KOPT-K1 (cell line): Measurements from ENCODE around the gene TRIM43.
"Not testable (repeated sequence)": the region's sequence is repeated elsewhere in the genome, so short reads cannot be mapped to it uniquely, and the experiment has no call there.

ENCODE experiments used
- H3K27ac ChIP-seq: fragments of 200-600 bp; sonication (generic); 2 replicates; pipeline ENCODE4 v1.5.1; 2016; ENCODE audit warnings: antibody characterized with exemption, mild to moderate bottlenecking, low read depth, low read length; ENCODE audit not compliant: poor library complexity, severe bottlenecking
- H3K36me3 ChIP-seq: fragments of 200-600 bp; sonication (generic); 2 replicates; pipeline ENCODE4 v1.5.1; 2017; ENCODE audit warnings: antibody characterized with exemption, mild to moderate bottlenecking, low read length, moderate library complexity; ENCODE audit not compliant: insufficient read depth
- H3K9me3 ChIP-seq: fragments of 200-600 bp; sonication (generic); 2 replicates; pipeline ENCODE4 v1.5.1; 2017; ENCODE audit warnings: antibody characterized with exemption, low read length, mild to moderate bottlenecking; ENCODE audit not compliant: insufficient read depth, poor library complexity, severe bottlenecking

Gene TRIM43

DNA sequence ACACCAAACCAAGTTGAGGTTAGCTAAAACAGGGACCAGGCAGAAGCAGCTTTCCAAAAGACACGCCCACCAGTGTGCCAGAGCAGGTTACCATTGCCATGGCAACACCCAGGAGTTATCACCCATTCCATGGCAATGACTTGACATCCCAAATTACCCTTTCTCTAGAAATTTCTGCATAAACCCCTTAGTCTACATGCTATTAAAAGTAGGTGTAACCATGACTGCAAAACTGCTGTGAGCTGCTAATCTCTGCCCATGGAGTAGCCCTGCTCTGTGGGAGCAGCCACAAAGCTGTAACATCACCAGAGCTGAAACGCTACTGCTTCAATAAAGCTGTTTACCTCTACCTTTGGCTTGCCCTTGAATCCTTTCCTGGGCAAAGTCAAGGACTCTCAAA lies 18.0 kb downstream of the TRIM43 start:
- not testable (repeated sequence) for H3K27ac ChIP-seq, H3K9me3 ChIP-seq, H3K36me3 ChIP-seq

DNA sequence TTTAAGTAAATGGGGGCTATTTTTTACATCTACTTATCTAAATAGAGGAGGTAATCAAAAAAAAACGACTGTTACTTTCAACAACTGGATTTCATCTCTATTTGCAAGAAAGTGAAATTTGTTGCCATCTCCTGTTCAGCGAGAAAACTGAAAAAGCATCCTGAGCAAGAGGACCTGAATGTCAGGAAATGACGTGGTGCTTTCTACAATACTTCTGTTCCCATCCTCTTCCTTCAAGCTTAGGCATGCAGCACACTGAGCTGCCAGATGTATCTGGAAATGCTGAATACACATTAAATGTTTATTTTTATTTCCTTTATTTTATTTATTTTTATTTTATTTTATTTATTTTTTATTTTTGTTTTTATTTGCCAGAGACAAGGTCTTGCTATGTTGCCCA lies 21.2 kb downstream of the TRIM43 start:
- not testable (repeated sequence) for H3K27ac ChIP-seq, H3K36me3 ChIP-seq, H3K9me3 ChIP-seq

DNA sequence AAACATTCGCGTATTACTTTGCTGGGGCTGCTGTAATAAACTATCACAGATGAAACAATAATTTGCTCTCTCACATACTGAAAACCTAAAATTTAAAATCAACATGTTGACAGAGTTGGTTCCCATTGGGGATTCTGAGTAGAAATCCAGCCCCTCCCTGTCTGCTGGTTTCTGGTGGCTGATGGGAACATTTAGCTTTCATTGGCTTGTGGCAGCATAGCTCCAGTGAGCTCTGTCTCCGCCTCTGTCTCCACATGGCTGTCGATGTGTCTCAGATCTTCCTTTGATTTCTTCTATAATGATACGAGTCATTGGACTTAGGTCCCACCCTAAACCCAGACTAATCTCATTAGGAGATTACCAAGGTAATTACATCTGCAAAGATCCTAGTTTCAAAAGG lies 30.9 kb downstream of the TRIM43 start:
- not testable (repeated sequence) for H3K27ac ChIP-seq, H3K36me3 ChIP-seq, H3K9me3 ChIP-seq

DNA sequence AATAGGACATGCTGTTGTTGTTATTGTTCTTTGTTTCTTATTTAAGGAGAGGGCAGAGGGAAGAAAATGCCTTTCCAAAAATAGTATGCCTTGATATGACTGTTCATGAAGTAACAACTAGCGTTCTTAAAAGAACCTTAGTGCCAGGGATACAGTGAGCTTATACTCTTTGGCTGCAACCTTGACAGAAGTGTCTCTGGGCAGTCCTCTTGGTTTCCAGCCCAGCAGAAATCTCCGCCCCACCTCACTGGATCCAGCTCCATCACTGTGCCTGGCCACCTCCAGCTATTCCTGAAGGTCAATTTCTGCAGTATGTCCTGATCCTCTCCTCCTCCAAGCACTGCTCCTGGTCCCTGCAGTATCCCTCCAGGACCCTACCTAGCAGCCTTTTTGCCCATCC lies 39.2 kb downstream of the TRIM43 start:
- H3K27ac ChIP-seq, H3K9me3 ChIP-seq, H3K36me3 ChIP-seq: not testable (repeated sequence)

DNA sequence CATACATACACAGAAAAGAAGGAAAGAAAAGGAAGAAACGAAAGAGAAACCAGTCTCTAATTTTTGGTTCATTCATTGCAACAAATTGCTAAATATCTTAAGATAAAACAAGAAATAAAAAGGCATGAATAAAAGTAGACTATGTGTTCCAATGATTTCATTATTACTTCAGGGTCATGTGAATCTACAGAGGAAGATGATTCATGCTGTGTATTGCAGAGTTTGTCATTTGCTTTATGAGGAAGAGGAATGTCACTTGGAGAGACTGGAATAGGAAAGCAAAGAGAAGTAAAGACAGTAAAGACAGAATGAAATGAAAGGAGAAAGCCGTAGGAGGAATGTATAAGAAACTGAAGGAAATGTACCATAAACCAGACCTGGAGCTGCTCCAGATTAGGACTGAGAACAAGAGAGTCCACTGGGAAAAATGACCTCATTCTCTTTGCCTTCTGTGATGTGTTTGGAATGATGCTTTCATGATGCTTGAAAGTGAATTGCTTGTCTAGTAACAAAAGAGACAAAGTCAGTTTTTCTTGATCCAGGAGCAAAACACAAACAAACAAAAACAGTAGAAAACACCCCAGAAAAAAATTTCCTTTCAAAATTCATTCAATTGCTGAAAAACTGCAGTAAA lies 41.9 kb downstream of the TRIM43 start:
- not testable (repeated sequence) for H3K9me3 ChIP-seq, H3K36me3 ChIP-seq

DNA sequence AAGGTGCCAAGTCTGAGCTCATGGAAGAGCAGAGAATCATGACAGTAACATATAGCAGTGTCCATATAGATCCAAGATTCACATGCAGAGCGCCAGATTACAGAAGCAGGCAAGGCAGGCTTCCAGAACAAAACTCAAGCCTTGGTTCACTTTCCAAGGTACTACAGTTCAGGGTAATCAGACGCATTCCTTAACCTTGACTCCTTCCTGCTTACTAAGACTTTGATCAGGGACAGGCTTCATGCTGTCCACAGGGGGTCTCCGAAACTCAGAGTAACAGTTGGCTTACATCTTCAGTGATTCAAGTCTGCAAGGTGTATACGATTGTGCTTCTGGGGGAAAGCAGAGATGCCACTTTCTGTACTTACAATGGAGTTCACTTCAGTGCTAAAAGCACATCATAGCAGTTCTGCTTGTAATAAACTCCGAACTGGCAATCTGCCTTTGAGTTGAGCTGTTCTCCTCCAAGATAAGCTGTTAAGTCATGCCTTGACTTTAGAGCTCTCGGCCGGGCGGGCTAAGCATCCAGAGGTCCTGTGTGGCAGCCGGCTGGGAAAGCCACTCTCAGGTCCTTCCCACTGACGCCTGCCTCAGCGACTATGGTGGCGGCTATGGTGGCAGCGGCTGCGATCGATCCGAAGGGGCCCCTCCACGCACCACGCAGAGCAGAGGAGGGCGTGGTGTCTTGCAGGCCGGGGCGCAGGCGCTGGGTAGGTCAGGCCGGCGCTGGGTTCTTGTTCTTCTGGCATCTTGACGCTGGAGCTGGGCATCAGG lies 48.9 kb downstream of the TRIM43 start:
- H3K9me3 ChIP-seq, H3K36me3 ChIP-seq, H3K27ac ChIP-seq: not testable (repeated sequence)

More for the DNA sequence above, 41.9 kb downstream of the TRIM43 start:
- H3K27ac ChIP-seq, result not testable (repeated sequence)

DNA sequence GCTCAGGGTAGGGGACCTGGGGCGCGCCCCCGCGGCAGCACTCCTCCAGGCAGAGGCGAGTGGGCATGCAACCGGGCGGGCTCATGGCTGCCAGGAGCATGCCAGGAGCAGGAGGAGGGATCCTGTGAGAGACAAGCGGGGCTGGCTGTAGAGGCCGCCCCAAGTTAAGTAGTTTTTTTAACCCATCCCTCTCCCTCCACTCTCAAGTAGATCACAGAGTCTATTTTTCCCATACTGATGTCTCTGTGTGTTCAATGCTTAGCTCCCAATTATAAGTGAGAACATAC lies 49.4 kb downstream of the TRIM43 start:
- H3K9me3 ChIP-seq, H3K36me3 ChIP-seq, H3K27ac ChIP-seq: not testable (repeated sequence)

DNA sequence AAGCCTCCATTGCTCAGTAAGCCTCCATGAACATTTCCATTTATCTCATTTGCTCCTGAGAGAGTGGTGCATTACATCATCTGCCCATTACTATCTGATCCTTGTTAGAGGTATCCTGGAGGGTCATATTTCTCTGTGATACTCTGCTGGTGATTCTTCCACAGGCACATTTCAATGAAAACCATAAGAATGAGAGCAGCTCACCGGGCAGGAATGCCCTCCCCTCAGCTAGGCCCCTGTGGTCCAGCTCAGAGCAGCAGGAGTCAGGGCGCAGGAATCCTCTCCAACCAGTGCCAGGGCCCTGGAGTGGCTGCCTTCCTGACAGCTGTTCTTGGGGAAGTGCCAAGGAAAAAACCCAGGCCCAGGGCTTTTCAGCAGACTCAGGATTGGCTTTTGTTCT lies 50.0 kb downstream of the TRIM43 start:
- not testable (repeated sequence) for H3K27ac ChIP-seq, H3K36me3 ChIP-seq, H3K9me3 ChIP-seq

DNA sequence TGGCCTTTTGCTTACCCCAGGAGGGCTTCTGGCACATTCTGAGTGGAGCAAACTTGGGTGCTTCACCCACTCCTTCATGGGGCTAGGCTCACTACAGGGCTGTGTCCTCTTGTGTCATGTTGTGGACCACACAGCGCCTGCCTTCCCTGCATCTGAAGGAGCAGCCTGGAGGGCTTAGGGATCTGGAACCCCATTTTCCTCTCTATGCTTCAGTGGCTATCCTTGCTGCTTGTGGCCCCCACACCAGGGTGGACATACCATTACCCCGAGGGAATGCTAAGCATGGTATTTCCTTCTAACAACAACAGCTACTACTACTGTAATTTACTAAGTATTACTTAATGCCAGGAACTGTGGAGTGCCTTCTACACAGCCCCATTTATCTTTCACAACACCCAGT lies 50.6 kb downstream of the TRIM43 start:
- H3K27ac ChIP-seq, H3K36me3 ChIP-seq, H3K9me3 ChIP-seq: not testable (repeated sequence)

DNA sequence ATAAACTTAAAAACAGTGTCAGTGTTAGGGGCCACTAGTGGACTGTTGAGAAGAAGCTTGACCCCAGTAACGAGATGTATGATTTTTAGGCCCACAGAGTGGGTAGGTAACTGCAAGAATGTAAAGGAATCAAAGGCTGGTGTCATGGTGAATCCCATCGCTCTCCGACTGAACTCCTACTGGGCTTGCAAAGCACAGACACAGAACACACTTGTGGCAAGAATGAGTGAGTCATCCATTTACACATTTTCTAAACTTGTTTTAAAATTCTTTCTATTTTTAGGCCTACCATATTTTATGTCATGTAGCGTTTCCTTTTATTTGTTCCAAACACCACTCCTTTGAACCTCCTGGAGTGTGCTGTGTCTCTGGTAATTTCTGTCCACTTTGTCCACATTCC lies 51.1 kb downstream of the TRIM43 start:
- H3K27ac ChIP-seq, result not testable (repeated sequence)

DNA sequence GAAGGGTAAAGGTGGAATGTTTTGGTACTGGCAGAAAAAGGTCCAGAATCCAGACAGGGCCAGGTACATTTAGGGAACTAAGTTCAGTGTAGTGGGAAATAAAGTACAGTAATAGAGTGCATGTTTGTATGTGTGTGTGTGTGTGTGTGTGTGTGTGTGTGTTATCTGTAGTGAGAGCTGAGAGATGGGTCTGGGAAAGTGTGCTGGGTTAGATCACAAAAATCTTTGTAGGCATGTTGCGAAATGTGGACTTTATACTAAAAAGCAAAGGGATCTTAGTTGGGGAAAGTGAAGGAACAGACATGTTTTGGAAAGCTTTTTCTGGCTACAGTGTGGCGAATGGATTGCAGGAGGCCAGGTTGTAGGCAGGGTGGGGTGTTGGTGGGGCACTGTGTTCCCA lies 53.5 kb downstream of the TRIM43 start:
- H3K9me3 ChIP-seq, H3K27ac ChIP-seq, H3K36me3 ChIP-seq: not testable (repeated sequence)

More for the DNA sequence above, 51.1 kb downstream of the TRIM43 start:
- H3K36me3 ChIP-seq, H3K9me3 ChIP-seq: not testable (repeated sequence)

DNA sequence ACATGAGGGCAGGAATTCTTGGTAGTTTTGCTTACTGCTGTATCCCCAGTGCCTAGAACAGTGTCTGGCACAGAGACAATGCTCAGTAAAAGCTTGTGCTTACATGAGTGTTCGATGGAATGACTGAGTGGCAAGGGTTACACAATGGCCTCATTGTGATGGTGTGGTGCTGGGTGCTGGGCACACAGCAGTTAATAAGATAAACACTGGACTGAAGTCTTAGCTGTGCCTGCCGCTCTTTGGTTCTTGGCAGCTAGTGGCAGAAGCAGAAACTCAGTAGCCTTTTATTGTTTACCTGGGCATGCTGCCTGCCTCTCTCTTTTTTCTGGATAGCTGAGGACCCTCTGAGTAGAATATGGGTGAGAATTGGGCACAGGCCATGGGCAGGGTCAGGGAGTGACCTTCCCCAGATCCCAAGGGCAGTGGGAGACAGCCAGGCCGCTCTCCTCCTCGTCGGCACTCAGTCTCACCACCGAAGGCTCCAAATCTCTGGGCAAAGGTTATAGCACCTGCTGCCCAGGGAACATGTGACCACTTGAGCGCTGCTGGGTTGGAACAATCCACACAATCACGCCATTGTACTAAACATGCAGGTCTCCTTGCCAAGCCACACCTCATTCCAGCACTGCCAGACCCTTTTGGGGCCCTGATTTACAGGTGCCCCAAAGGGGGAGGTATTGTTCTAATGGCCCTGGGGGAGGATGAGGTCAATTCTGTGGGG lies 54.6 kb downstream of the TRIM43 start:
- not testable (repeated sequence) for H3K27ac ChIP-seq, H3K36me3 ChIP-seq, H3K9me3 ChIP-seq

DNA sequence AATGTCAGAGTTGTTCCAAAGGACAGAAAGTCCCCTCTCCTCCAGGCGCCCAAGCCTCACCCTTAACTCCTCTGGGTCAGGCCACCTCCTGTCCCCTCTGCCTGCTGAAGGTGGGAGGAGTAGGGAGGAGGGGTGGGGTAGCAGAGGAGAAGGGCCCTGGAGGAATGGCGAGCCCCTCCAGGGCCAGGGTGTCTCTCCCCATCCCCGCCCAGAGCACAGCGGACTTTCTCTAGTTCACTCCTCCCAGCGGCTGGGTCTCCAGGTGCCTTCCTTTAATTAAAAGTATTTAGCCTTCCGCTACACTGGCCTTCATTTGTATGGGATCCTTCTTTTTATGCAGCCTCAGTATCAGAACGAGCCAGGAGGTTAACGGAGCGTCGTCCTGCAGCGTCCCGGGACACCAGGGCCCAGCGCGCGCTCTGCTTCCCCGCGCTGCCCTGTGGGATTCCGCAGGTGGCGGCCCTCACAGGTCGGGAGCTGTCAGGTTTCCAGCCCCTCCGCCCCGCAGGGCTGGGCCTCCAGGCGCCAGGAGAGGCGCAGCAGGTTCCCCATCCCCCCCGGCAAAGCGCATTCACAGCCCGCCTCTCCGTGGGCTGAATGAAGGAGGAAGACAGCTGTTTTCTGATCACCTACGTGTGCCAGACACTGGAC lies 57.2 kb downstream of the TRIM43 start:
- H3K9me3 ChIP-seq, H3K27ac ChIP-seq, H3K36me3 ChIP-seq: not testable (repeated sequence)
